Germinal center (tissue), 1 donor: ENCODE measurements around the gene INPP5B.
"Not testable (repeated sequence)": the region's sequence is repeated elsewhere in the genome, so short reads cannot be mapped to it uniquely, and the experiment has no call there.

Experiments used
- DNase-seq: peaks from one replicate; pipeline ENCODE4 v3.0.0; 2012; ENCODE audit warnings: mixed read lengths, low spot score

INPP5B gene

DNA sequence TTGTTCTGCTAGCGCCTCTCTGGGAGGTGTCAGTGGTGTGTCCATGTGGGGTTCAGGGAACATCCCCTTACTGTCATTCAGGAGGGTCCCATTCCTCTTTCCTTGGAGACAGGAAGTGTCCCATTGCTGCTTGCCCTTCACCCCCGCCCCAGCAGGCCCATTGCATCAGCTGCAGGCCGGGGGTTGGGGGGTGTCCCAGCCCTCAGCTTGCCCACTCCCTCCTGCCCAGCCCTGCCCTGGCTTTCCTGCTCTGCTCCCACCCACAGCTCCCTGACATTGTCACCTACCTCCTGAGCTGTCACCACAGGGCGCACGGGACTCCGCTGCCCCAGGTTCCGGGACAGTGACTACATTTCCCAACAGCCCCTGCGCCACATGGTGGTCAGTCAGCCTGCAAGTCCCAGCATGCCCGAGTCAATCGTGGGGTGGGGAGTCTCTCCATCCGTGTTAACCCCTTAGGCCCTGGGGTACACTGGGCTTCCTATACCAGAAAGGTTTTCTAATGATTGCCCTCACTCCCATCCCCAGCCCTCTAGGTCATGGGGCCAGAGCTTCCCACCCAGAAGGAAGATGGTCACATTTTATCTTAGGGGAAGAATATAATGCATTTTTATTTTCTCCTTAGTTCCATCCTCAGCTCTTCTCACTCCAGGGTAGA lies at the start of gene INPP5B:
Gene INPP5B, minus strand, starts transcription at position 351 of the 658 bp plus-strand sequence. CDS start 745 bp downstream, outside the sequence.
- peak; percentile 90 for DNase-seq

DNA sequence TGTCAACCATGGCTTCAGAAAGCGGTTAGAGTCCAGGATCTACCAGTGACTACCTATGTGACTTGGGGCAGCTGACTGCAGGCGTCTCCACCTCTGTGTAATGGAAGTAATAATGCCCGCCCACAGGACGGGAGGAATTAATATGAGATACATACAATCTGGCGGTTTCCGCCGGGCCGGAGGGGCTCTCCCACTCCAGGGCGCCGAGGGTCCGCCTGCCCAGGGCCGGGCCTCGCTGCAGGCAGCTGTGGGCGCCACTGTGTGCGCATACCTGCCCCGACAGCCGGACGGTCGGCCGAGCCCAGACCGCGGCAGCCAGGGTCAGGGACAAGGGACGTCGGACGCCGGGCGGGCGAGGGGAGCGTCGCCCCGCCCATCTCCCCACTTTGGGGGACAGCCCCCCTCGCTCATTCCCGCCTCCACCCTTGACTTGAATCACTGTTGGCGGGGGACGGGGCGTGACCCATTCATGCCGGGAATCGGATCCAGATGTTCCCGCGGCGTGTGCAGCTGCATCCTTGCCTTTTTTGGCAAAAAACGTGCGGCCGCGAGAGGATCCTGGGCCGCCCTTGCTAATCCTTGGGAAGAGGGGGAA lies 49.0 kb upstream of the INPP5B start:
- peak; percentile 9 for DNase-seq

DNA sequence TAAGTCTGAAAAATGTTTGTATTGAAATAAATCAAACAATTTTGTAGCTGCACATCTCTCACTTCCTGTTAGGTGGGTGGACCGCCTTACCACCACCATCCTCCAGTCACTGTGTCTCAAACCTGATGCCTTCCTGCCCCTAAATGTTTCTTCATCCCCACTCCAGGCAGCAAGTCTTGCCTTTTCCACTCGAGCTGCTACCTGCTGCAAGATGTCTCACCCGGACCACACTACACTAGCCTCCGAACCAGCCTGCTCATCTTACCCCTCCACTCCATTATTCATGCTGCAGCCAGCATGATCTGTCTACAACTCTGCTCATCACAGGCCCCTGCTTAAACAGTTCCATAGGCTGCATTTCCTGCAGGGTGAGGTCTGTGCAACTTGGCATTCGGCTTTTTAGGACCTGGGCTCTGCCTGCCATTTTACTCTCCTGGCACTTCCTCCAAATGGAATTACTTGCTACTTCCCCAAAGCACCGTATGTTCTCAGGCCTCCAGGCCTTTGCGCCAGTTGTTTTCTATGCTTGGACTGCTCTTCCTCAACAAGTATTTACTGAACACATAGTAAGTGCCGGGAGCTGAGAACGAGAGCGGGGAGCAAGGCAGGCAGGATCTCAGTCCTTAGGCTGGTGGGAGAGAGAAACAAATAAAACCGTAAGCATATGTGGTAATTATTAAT lies 48.2 kb upstream of the INPP5B start:
- no peak for DNase-seq

DNA sequence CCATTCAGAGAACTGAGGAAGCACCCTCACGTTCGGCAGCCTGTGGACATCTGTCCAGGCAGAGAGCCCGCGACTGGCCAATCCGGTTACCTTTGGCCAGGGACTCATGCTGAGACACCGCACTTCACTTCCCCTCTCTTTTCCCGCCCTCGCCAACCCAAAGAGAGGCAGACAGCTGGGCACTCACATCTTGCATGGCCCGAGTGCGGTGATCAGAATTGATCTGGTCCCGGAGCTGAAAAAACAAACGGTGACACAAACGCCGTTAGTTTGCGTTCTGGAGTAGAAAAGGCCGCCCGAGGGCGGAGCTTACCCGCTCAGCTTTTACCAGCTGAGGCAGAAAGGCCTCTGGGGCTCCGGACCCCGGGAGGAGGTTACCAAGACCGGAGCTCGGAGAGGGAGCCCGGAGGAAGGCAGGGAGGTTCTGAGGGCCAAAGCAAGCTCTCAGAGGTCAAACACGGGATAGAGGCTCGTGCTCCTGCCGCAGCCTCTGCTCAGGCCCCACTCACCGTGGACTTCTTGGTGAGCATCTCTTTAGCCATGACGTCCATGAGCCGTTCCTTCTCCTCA lies 42.6 kb upstream of the INPP5B start:
- peak; percentile 53 for DNase-seq

DNA sequence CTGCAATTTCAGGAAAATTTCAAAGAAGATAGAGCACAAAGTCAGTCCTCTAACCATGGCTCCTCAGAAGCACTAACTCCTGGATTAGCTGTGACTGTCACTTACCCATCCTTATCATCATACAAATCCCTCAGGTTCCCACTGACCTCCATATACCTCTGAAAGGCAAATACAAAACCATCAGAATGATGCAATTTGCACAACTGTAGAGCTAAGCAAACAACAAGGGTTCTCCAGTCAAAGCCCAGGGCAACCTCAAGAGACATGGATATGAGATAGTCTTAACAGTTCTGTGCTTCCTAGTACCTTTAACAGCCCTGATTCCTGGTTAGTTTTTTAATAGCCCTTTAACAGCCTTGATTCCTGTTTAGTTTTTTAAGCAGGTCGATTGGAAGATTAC lies 40.8 kb upstream of the INPP5B start:
- no peak for DNase-seq

DNA sequence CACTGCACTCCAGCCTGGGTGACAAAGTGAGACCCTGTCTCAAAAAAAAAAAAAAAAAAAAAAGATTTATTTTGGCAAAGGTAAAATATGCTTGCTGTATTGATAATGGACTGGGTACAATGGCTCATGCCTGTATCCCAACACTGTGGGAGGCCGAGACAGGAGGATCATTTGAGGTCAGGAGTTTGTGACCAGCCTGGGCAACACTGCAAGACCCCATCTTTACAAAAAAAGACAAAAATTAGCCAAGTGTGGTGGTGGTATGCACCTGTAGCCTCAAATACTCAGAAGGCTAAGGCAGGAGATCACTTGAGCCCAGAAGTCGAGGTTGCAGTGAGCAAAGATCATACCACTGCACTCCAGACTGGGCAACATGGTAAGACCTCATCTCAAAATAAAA lies 36.7 kb upstream of the INPP5B start:
- DNase-seq, result no peak

DNA sequence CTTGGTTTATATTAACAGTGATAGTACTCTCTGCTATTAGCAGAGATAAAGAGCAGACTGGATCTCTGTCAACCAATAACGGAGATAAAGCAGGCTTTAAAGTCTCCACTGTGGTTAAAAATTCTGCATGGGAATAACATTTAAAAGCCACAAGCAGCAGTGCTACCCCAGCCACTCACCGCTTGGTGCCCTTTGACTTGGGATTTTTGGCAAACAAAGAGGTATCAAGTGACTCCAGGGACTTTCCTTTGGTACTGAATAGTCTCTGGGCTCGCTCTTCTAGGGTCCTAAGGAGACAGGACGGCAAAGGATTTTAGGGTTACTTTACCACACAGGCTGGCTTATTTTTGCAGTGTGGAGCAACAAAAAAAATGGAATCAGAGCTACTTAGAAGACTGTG lies 31.7 kb upstream of the INPP5B start:
- DNase-seq, result no peak

DNA sequence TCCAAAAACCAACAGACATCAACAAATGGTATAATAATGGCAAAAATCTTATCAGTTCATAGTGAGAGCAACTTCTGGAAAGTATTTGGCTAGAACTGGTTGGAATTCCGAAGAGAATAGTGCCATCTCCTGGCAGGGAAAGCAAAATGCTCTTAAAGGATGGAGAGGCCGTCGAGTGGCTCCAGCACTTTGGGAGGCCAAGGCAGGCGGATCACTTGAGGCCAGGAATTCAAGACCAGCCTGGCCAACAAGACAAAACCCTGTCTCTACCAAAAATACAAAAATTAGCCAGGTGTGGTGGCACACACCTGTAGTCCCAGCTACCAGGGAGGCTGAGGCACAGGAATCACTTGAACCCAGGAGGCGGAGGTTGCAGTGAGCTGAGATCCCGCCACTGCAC lies 28.2 kb upstream of the INPP5B start:
- not testable (repeated sequence) for DNase-seq

DNA sequence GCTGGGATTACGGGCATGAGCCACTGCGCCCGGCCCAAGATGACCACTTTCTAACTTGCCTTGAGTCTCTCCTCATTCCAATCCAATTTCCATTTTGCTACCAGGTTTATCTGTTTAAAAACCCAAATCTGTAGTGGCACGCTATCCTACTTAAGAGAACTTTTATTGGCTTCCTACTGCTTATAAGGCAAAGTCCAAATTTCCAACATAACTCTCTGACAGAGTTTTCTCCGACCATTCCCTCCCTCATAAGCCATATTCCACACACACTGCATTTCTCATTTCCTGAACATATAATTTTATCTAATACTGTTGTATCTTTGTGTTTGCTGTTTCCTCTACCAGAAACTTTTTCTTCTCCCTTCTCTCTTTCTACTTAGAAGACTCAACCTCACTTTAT lies 27.7 kb upstream of the INPP5B start:
- DNase-seq, result no peak

DNA sequence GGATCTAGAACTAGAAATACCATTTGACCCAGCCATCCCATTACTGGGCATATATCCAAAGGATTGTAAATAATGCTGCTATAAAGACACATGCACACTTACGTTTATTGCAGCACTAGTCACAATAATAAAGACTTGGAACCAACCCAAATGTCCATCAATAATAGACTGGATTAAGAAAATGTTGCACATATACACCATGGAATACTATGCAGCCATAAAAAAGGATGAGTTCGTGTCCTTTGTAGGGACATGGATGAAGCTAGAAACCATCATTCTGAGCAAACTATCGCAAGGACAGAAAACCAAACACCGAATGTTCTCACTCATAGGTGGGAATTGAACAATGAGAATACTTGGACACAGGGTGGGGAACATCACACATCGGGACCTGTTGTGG lies 26.8 kb upstream of the INPP5B start:
- not testable (repeated sequence) for DNase-seq

DNA sequence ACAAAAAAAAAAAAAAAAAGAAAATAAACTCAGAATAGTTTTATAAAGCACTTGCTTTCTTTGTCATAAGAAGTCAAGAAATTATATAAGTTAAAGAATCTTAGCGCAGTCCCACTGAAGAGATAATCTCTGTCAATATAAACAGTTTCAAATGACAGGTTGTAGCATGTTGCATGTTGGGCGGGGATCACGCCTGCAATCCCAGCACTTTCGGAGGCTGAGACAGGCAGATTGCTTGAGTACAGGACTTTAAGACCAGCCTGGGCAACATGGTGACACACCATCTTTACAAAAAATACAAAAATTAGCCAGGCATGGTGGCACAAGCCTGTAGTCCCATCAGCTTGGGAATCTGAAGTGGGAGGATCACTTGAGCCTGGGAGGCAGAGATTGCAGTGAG lies 18.4 kb upstream of the INPP5B start:
- DNase-seq, result no peak

DNA sequence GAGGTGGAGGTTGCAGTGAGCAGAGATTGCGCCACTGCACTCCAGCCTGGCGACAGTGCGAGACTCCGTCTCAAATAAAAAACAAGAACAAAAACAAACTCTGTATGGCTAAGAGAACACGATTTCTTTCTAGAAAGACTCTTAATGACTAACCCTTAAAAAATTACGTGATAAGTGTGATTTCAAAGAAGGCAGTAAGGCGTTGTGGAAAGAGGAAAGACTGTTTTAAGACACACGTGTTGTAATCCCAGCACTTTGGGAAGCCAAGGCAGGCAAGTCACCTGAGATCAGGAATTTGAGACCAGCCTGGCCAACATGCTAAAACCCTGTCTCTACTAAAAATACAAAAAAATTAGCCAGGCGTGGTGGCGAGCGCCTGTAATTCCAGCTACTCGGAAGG lies 17.3 kb upstream of the INPP5B start:
- not testable (repeated sequence) for DNase-seq

DNA sequence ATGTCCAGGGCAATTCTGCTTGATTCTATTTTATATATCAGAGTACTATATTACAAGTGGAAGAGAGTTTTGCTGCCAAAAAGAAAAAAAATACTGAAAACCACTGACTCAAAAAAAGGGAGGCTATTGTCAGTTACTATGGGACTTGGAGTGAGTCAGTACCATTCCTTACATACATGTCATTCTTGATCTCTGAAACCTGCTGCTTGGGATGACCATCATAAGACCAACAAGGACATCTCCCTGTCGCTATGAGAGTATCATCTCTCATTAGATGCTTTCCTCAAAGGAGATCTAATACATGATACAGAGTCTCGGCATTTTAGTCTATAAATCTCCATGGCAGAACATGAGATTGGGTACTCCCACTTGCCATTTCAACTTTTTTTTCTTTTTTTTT lies 11.8 kb upstream of the INPP5B start:
- DNase-seq, result no peak

DNA sequence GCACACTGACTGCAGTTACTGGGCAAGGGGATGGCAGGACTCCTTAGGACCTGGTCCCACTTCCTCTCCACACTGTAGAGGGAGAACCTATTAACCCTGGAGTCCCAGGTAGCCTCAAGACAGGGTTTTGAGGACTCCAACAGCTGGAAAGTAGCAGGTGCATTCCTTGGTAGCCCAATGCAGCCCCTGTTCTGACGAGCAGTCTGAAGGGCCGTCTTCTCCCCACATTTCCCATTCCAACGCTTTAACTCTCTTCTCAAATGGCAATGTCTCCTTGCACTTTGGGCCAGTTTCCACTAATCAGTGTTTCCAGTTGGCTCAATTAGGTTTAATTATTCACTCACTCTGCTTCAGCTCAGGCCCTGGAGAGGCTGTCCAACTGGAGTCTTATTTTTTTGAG lies 8.8 kb upstream of the INPP5B start:
- no peak for DNase-seq

DNA sequence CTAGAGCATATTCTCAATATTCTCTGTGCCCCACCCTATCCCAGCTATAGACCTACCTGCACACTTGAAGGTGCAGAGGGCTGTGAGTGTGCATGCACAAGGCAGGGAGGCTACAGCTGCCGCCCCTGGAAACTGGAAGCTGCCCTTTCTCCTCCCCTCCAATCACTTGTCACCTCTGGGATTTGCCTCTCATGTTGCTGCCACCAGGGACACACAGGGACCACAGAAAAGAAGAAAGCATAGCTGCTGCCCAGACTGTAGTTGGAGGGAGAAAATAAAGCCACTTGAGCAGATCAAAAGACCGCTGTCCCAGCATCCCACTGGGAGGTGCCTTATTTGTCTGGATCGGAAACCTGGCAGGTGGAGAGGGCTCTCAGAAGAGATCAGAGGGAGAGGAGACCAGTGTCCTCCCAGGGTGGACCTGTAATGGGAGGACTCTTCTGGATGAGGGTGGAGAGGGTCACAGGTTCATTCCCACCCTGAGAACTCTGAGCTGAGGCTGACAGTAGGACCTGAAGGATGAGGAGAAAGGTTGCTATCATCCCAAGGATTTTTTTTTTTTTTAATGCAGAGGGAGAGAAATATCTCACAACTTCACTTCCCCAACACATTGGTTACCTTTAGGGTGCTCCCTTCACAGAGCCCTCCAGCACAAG lies 7.6 kb upstream of the INPP5B start:
- no peak for DNase-seq

DNA sequence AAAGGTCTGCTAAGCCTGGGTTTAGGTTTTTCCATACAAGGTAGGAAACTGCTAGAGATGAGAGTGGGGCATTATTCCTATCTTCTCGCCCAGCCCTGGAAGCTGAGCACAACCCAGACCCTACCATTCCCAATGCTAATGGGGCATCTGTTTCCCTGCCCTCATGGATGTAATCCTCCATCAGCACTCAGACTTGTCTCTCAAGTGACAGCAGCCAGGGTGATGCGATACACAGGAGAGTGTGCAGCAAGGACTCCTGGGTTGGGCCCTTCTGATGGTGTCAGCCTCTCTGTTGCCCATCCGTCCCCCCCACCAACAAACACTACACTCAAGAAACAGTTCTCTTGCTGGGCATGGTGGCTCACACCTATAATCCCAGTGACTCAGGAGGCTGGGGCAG lies 5.9 kb upstream of the INPP5B start:
- no peak for DNase-seq

DNA sequence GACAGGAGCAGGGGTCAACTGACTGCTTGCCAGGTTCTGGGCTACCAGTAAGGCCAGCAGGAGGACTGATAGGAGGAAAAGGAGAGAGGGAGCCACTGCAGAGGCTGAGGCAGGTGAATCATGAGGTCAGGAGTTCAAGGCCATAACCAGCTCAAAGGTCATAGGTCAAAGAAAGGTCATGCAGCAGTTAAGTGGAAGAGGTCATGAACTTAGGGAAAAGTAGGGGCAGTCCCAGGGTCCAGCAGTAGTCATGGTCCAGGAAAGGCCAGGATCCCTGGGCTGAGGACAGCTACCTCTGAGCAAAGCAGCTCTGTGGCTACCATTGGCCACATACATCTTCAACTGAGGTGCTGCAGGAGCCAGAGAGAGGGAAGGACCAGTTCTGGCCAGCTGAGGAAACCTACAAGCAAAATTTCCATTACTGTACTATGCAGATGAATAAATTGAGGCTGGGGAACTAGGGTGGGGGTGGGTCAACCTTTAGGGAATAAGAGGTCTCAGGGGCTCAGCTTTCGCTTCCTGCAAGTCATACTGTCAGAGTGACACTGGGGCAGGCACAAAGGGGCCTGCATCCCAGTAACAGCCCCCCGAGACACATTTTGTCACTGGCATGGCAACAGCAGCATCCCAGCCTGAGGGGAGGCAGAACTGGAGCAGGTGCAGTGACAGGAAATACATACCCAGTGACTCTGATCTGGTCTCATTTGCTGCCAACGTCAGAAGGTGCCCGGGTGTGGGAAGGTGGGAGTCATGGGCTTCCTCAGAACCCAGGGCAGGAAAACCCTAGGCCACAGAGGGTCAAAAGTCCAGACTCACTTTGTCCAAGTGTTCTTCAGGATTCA lies 5.2 kb upstream of the INPP5B start:
- DNase-seq, result no peak

DNA sequence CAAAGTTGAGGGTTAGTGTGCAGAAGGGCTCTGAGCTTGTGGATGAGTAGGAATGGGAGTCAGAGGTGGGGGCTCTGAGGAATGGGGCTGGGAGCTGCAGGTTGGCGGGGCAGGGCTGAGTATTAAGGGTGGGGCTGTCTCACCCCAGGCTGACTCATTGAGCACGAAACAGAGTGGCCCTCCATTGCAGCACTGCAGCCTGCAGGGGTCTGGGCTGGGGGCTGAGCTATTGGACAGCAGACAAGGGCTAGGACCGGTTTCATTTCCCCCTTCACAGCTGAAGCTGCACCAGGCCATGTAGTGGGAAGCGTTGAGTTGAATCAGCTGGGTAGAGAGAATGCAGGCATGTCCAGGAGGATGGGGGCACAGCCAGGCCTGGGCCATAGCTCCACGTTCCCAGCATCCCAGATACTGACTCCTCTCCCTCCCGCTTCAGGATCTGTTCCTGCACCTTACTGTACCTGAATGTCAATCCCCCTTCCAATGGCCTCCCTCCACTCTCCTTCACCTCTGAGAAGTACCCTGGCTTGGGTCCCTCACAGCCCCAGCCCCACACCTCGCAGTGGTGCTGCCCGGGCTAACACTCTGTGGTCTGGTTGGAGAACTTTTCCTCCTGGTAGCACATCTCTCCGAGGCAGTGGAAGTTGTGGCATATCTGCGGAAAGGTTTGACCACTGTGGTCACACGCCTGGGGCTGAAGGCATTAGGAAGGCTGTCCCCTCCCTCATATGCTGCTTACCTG lies 4.4 kb upstream of the INPP5B start:
- no peak for DNase-seq

DNA sequence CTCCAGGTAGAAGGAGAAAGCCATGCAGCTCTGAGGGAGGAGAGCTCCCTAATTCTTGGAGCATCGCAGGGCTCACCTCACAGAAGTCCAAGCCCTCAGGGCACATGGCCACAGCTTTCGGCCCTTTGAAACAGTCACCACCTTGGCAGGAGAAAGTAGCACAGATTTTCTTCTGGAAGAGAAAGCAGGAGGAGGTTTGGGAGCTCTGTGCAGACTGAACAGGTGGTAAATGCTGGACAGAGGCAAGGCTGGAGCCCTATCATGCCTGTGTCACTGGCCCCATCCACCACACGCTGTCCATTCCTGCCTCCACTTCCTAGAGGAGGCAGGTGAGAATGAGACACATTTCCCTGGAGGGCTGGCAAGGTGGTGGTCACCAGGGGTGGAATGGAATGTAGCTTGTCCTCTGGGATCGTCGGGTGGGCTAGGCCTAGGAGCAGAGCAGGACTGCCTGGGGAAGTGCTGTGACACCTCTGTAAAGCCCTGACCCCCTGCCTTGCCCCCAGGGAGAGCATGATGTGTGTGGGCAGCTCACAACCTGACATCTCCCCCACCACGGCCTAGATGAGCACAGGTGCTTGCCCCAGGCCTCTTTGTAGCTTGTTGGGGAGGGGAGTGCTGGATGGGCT lies 2.8 kb upstream of the INPP5B start:
- DNase-seq, result no peak

DNA sequence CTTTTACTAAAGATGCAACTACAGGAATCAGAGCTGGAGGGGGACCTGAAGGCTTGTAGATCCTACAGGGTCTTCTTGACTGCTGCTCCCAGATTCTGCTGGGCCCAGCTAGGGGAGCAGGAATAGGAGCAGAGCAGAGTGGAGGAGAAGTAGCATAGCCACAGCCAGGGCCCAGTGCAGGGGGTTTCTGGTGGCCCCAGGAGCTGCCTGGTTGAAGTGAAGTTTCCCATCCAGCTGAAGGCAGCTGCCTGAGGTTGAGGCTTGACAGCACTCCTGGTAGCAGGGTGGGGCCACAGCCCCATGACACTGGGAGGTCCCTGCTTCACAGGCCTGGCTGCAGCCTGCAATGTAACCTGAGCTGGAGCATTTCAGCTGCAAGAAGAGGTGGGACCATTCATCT lies 2.0 kb upstream of the INPP5B start:
- no peak for DNase-seq

DNA sequence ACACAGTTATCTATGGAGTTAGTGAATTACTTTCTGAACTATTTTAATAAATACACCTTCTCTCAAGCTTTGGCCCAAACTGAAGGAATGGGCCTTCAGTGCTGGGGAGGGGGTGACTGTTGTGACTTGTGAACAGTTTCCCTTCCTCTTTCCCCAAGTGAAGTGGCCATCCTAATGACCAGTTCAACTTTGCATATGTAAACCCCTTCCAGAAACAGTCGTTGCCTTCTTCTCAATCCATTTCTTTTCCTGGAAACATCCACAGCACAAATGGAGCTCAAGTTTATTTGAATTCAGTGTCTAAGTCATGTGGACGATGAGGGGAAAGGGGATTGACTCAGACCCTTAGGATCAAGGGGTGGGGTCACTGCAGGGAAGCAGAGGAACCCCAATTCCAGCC lies 1.3 kb upstream of the INPP5B start:
- DNase-seq, result no peak
